Astrocyte (in vitro differentiated cells and primary cell): ENCODE data around the gene MED13L.

Experiments
- EZH2 ChIP-seq: IDR thresholded peaks from 2 replicates; pipeline ENCODE4 v1.6.1; 2012; ENCODE audit warnings: mild to moderate bottlenecking, low read length, inconsistent platforms; ENCODE audit not compliant: insufficient read depth
- TF ChIP-seq, protein P1 (sequence below): IDR thresholded peaks from 2 replicates; pipeline ENCODE4 v1.5.1; 2011; ENCODE audit warnings: low read depth, mild to moderate bottlenecking, inconsistent platforms, low read length, moderate library complexity; ENCODE audit not compliant: insufficient read depth

GRCh38 chr12:116096874-116097273 lies 180.6 kb downstream of the MED13L start:
- TF ChIP-seq, protein P1, sequence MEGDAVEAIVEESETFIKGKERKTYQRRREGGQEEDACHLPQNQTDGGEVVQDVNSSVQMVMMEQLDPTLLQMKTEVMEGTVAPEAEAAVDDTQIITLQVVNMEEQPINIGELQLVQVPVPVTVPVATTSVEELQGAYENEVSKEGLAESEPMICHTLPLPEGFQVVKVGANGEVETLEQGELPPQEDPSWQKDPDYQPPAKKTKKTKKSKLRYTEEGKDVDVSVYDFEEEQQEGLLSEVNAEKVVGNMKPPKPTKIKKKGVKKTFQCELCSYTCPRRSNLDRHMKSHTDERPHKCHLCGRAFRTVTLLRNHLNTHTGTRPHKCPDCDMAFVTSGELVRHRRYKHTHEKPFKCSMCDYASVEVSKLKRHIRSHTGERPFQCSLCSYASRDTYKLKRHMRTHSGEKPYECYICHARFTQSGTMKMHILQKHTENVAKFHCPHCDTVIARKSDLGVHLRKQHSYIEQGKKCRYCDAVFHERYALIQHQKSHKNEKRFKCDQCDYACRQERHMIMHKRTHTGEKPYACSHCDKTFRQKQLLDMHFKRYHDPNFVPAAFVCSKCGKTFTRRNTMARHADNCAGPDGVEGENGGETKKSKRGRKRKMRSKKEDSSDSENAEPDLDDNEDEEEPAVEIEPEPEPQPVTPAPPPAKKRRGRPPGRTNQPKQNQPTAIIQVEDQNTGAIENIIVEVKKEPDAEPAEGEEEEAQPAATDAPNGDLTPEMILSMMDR: no peak
- TF ChIP-seq EZH2: no peak
